ENCODE results near the gene FLT4.

- TF ChIP-seq, protein P1, sequence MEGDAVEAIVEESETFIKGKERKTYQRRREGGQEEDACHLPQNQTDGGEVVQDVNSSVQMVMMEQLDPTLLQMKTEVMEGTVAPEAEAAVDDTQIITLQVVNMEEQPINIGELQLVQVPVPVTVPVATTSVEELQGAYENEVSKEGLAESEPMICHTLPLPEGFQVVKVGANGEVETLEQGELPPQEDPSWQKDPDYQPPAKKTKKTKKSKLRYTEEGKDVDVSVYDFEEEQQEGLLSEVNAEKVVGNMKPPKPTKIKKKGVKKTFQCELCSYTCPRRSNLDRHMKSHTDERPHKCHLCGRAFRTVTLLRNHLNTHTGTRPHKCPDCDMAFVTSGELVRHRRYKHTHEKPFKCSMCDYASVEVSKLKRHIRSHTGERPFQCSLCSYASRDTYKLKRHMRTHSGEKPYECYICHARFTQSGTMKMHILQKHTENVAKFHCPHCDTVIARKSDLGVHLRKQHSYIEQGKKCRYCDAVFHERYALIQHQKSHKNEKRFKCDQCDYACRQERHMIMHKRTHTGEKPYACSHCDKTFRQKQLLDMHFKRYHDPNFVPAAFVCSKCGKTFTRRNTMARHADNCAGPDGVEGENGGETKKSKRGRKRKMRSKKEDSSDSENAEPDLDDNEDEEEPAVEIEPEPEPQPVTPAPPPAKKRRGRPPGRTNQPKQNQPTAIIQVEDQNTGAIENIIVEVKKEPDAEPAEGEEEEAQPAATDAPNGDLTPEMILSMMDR (conservative IDR thresholded peaks at IDR 0.05; ENCODE audit: low read depth, low read length) = no peak
- TF ChIP-seq EZH2 (IDR thresholded peaks at IDR 0.05; ENCODE audit: low read length, unreplicated experiment) = no peak
Measured at GRCh38 chr5:180607861-180608571, 41.4 kb downstream of the FLT4 start.

All from PC-3 (cell line).